RKO (cell line): ENCODE data around the gene DNASE2B.

Experiments
- DNase-seq: peaks from one replicate; pipeline ENCODE4 v3.0.0-alpha.2; 2016; ENCODE audit warnings: low spot score

DNASE2B gene

GRCh38 chr1:84452436-84452835 is 54.2 kb downstream of the DNASE2B start:
- DNase-seq: no peak

GRCh38 chr1:84462118-84462517 is 63.8 kb downstream of the DNASE2B start:
- no peak for DNase-seq
